AG04450 (cell line): ENCODE results near the gene IL17D. TPM values are rescaled to one million over a fixed set of nuclear protein-coding genes. Genes with fewer than 3 reads are reported as not detected.
A peak's percentile ranks its signal among the peaks of the same experiment; 100 is the strongest.

Experiments
- CTCF ChIA-PET: fragments of 300-600, 350-600 bp; formaldehyde crosslinking; extraction: SDS; loops from one replicate; lab custom pipeline; 2022; ENCODE audit warnings: antibody characterized with exemption, inconsistent platforms; lab: Charles Lee
- POLR2A ChIA-PET: fragments of 350-600 bp; formaldehyde crosslinking; extraction: SDS; loops from one replicate; lab custom pipeline; 2021; ENCODE audit warnings: antibody characterized with exemption, inconsistent platforms; lab: Yijun Ruan, JAX
- DNase-seq: peaks from one replicate; pipeline ENCODE4 v3.0.0-alpha.2; 2011; ENCODE audit warnings: low read depth, low spot score
- H3K27ac ChIP-seq: one replicate; pipeline ENCODE4 v1.5.1; 2012; ENCODE audit warnings: low read depth, low read length, control low read depth
- H3K27me3 ChIP-seq: one replicate; pipeline ENCODE4 v1.6.0; 2012; ENCODE audit warnings: low read length; ENCODE audit not compliant: control insufficient read depth, insufficient read depth
- H3K4me3 ChIP-seq: 2 replicates; pipeline ENCODE4 v1.5.1; 2011; ENCODE audit warnings: mild to moderate bottlenecking, low read depth, low read length, control low read depth
- H3K9me3 ChIP-seq: 2 replicates; pipeline ENCODE4 v1.5.1; 2012; ENCODE audit warnings: low read length; ENCODE audit not compliant: control insufficient read depth, insufficient read depth
- CTCF ChIP-seq: IDR thresholded peaks from 2 replicates; pipeline ENCODE4 v1.5.1; 2011; ENCODE audit warnings: low read depth, low read length, control low read depth, inconsistent platforms
- polyA plus RNA-seq: library from polyadenylated mRNA; depleted of rRNA; stranded (reverse); fragments of >200 nt; gene quantifications from 2 replicates; pipeline ENCODE4 v1.2.3, GENCODE V29; 2011

The IL17D gene
- polyA plus RNA-seq, 1 experiment, result 3.2 TPM

- DNase-seq, result no peak
- ChIA-PET POLR2A (no interaction called here), CTCF (interaction anchor here (0.6 kb wide), 1 partner anchor 50 kb away, joined by 3 read pairs; no protein-coding TSS in a partner anchor)
- no peak for TF ChIP-seq CTCF
- Histone ChIP-seq H3K27me3 (no peaks in the 10 kb centered on the region), H3K27ac (no peak overlapping the region), H3K9me3 (no peaks in the 10 kb centered on the region), H3K4me3 (no peak overlapping the region)
These were observed 36.6 kb upstream of the IL17D start for GRCh38 chr13:20666948-20667347.

- Histone ChIP-seq H3K4me3 (no peak overlapping the region), H3K9me3 (no peaks in the 10 kb centered on the region), H3K27me3 (no peaks in the 10 kb centered on the region), H3K27ac (no peak overlapping the region)
- ChIA-PET POLR2A (no interaction called here), CTCF (interaction anchor here (0.5 kb wide), 2 partner anchors 19 to 485 kb away, joined by 3 to 5 read pairs; no protein-coding TSS in a partner anchor)
- DNase-seq, result no peak
- no peak for TF ChIP-seq CTCF
These were observed 35.6 kb upstream of the IL17D start for GRCh38 chr13:20667857-20668437.

DNA sequence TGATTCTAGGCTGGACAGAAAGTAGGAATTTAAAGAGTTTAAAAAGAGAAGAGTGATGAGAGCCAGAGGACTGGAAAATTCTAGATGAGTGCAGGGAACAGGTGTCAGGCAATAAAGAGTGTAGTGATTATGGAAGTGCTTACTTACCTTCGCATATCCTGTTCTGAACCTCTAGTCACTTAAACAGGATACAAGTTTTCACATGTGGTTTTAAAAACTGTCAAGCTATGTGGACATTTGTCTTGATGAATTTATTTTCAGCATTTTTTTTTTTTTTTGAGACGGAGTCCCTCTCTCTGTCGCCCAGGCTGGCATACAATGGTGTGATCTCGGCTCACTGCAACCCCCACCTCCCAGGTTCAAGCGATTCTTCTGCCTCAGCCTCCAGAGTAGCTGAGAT lies 34.3 kb upstream of the IL17D start:
- no peak for DNase-seq
- TF ChIP-seq CTCF, result no peak
- Histone ChIP-seq H3K27me3 (no peaks in the 10 kb centered on the region), H3K4me3 (no peak overlapping the region), H3K9me3 (no peaks in the 10 kb centered on the region), H3K27ac (no peak overlapping the region)
- CTCF ChIA-PET, result interaction anchor here (0.6 kb wide), 1 partner anchor 387 kb away, joined by 3 read pairs; no protein-coding TSS in a partner anchor
- POLR2A ChIA-PET, result no interaction called here

- no peaks in the 10 kb centered on the region for H3K9me3 ChIP-seq
- H3K4me3 ChIP-seq, result no peak overlapping the region
- ChIA-PET POLR2A (no interaction called here), CTCF (no interaction called here)
- no peak for TF ChIP-seq CTCF
- no peaks in the 10 kb centered on the region for H3K27me3 ChIP-seq
- H3K27ac ChIP-seq, result no peak overlapping the region
- DNase-seq, result no peak
These were observed 31.7 kb upstream of the IL17D start for GRCh38 chr13:20671789-20672188.

DNA sequence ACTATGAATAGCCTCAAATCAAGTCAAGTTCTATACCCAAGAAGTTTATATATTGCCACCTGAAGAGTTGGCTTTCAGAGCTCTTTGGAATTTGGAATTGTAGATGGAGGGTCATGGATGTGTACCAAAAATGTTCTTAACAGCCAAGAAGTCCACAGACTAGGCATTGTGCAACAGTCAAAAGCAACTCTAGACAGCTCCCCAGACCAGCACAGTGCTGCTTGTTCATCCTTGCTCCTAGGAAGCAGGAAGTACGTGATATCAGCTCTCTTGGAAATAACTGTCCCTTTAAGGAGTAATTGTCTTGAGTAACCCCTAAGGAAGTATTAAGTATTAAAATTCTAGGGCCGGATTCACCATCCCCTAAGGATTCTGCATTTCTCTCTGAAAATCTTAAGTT lies 30.7 kb upstream of the IL17D start:
- TF ChIP-seq CTCF, result no peak
- ChIA-PET CTCF (no interaction called here), POLR2A (no interaction called here)
- H3K9me3 ChIP-seq, result no peaks in the 10 kb centered on the region
- DNase-seq, result peak; percentile 6
- no peaks in the 10 kb centered on the region for H3K27me3 ChIP-seq
- H3K27ac ChIP-seq, result no peak overlapping the region
- H3K4me3 ChIP-seq, result no peak overlapping the region
